Omental fat pad (tissue), 4 donors: Measurements from ENCODE around the gene ZBTB8A. TPM values are rescaled to one million over a fixed set of nuclear protein-coding genes. Genes with fewer than 3 reads are reported as not detected.
A peak's percentile ranks its signal among the peaks of the same experiment; 100 is the strongest.

ENCODE experiments used
- ATAC-seq: fragments of 150-250 bp; one replicate; pipeline ENCODE4 v1.9.1; 2016; ENCODE audit warnings: mild to moderate bottlenecking, moderate library complexity; ENCODE audit not compliant: low FRiP score
- DNase-seq: peaks from one replicate; pipeline ENCODE4 v3.0.0-alpha.2; 2019; ENCODE audit warnings: low spot score
- CTCF ChIP-seq, 3 donors: fragments of 450-650 bp; IDR thresholded peaks; one replicate each; pipeline ENCODE4 v1.5.1; 2016 to 2017; ENCODE audit warnings: antibody characterized with exemption in 3 of 3, mild to moderate bottlenecking in 3 of 3, moderate library complexity in 2 of 3
- total RNA-seq, 4 donors: library from RNA; depleted of rRNA; stranded (reverse); fragments of >200 nt; gene quantifications; one replicate each; pipeline ENCODE4 v1.1.0, GENCODE V29; 2016

The ZBTB8A gene
- total RNA-seq, 4 donors from 2014 or later = 5.4 to 10.9 (median 7.0) TPM

GRCh38 chr1:32533792-32534327 lies 5.4 kb upstream of the ZBTB8A start:
- no peak for ATAC-seq
- no peak for TF ChIP-seq CTCF (IDR thresholded peaks at IDR 0.05)
- DNase-seq = no peak

GRCh38 chr1:32536117-32536516 lies 3.1 kb upstream of the ZBTB8A start:
- DNase-seq = no peak
- TF ChIP-seq CTCF (IDR thresholded peaks at IDR 0.05) = no peak
- no peak for ATAC-seq

GRCh38 chr1:32536764-32537163 lies 2.5 kb upstream of the ZBTB8A start:
- ATAC-seq = no peak
- no peak for TF ChIP-seq CTCF (IDR thresholded peaks at IDR 0.05)
- DNase-seq = no peak

GRCh38 chr1:32539584-32540571 lies 651 bp downstream of the ZBTB8A start:
- no peak for TF ChIP-seq CTCF (IDR thresholded peaks at IDR 0.05)
- peak; percentile 69 for ATAC-seq
- DNase-seq = no peak

- DNase-seq (no peak), ATAC-seq (no peak)
- TF ChIP-seq CTCF (IDR thresholded peaks at IDR 0.05) = no peak
Observed at GRCh38 chr1:32540605-32541004, 1.4 kb downstream of the ZBTB8A start.

GRCh38 chr1:32541064-32541566 lies 1.9 kb downstream of the ZBTB8A start:
- DNase-seq = no peak
- TF ChIP-seq CTCF (IDR thresholded peaks at IDR 0.05) = no peak
- no peak for ATAC-seq
